Ascending aorta (tissue), 2 donors: ENCODE data around the gene C1QTNF3. TPM values are rescaled to one million over a fixed set of nuclear protein-coding genes. Genes with fewer than 3 reads are reported as not detected.

Experiments used
- DNase-seq, 2 donors: peaks; one replicate each; pipeline ENCODE4 v3.0.0-alpha.2; 2019; ENCODE audit warnings: low spot score in 2 of 2
- H3K27ac ChIP-seq, 2 donors: fragments of 200-600 bp; sonication (generic); one replicate each; pipeline ENCODE4 v1.5.1; 2016 to 2017; ENCODE audit warnings: mild to moderate bottlenecking in 1 of 2
- H3K27me3 ChIP-seq: fragments of 200-600 bp; sonication (generic); one replicate; pipeline ENCODE4 v1.5.1; 2017
- H3K36me3 ChIP-seq, 2 donors: fragments of 200-600 bp; sonication (generic); one replicate each; pipeline ENCODE4 v1.5.1; 2016
- H3K4me1 ChIP-seq, 2 donors: fragments of 200-600 bp; sonication (generic); one replicate each; pipeline ENCODE4 v1.5.1; 2016 to 2017; ENCODE audit warnings: mild to moderate bottlenecking in 1 of 2
- H3K4me3 ChIP-seq, 2 donors: fragments of 200-600 bp; sonication (generic); one replicate each; pipeline ENCODE4 v1.5.1; 2016 to 2017; ENCODE audit warnings: mild to moderate bottlenecking in 1 of 2
- H3K9me3 ChIP-seq, 2 donors: fragments of 200-600 bp; sonication (generic); one replicate each; pipeline ENCODE4 v1.5.1; 2016
- intact Hi-C: fragments of 100-400 bp; cut with DNase I; formaldehyde crosslinking; loops from one replicate; pipeline ENCODE4 v1.15.1; 2023
- total RNA-seq: library from RNA; depleted of rRNA; stranded (reverse); fragments of >200 nt; gene quantifications from one replicate; pipeline ENCODE4 v1.1.0, GENCODE V29; 2016
- TF ChIP-seq, protein P1 (sequence below), 3 experiments: fragments of 200-600 bp in 2 of 3; fragments of 450-650 bp in 1 of 3; sonication (generic) in 2 of 3; IDR thresholded peaks; one replicate each; pipeline ENCODE4 v1.5.1; 2016 to 2019; ENCODE audit warnings: antibody characterized with exemption in 3 of 3, mild to moderate bottlenecking in 1 of 3, moderate library complexity in 1 of 3

C1QTNF3 gene
- total RNA-seq, 1 donor from 2014 or later: 1.3 TPM

DNA sequence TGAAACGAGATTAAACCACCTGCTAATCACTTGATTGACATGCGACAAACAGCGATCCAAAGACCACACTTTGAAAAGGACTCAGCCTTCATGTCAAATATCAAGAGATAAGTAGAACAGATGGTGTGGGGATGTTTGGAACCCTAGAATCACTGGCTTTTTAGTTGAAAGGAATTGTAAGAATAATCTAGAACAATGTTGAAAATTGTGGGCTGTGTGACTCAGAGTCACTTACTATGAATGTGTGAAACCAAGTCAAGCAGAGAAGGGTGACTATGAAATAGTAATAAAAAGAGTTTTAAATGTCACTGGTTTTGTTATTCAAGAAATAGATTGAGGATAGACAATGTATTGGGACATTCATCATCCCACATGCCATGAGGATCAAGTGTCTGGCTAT, 14.1 kb upstream of the C1QTNF3 start:
- Histone ChIP-seq H3K4me1 (peaks cover 0 to 4% of the 10 kb centered on the region in 2 donors), H3K36me3 (no peaks in the 10 kb centered on the region), H3K4me3 (no peak overlapping the region), H3K27me3 (no peaks in the 10 kb centered on the region), H3K9me3 (no peaks in the 10 kb centered on the region), H3K27ac (no peak overlapping the region)
- DNase-seq: no peak
- intact Hi-C loops: no loop called here
- TF ChIP-seq, protein P1, sequence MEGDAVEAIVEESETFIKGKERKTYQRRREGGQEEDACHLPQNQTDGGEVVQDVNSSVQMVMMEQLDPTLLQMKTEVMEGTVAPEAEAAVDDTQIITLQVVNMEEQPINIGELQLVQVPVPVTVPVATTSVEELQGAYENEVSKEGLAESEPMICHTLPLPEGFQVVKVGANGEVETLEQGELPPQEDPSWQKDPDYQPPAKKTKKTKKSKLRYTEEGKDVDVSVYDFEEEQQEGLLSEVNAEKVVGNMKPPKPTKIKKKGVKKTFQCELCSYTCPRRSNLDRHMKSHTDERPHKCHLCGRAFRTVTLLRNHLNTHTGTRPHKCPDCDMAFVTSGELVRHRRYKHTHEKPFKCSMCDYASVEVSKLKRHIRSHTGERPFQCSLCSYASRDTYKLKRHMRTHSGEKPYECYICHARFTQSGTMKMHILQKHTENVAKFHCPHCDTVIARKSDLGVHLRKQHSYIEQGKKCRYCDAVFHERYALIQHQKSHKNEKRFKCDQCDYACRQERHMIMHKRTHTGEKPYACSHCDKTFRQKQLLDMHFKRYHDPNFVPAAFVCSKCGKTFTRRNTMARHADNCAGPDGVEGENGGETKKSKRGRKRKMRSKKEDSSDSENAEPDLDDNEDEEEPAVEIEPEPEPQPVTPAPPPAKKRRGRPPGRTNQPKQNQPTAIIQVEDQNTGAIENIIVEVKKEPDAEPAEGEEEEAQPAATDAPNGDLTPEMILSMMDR (IDR thresholded peaks at IDR 0.05): no peak

DNA sequence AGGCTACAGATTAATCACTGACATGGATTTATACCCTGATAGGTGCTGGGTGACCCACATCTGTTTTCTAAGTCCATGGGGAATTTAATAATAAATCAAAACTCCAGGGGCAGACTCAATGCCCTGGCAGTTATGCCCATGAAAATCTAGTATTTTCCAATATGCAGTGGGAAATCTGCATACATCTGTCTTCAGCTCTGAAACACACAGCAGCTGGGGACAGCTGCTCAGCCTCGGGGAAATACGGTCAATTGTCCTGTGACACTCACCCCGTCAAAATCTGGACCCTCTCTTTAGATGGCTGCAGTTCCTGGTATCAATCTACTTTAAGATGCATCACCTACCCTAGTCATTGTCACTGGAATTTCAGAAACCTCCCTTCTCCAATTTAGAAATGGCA, 12.7 kb upstream of the C1QTNF3 start:
- no peaks in the 10 kb centered on the region for H3K36me3 ChIP-seq
- TF ChIP-seq, protein P1 (IDR thresholded peaks at IDR 0.05): no peak
- intact Hi-C loops: no loop called here
- H3K9me3 ChIP-seq: no peaks in the 10 kb centered on the region
- peaks cover 0 to 4% of the 10 kb centered on the region in 2 donors for H3K4me1 ChIP-seq
- no peak for DNase-seq
- no peaks in the 10 kb centered on the region for H3K27me3 ChIP-seq
- no peak overlapping the region for H3K27ac ChIP-seq
- H3K4me3 ChIP-seq: no peak overlapping the region

DNA sequence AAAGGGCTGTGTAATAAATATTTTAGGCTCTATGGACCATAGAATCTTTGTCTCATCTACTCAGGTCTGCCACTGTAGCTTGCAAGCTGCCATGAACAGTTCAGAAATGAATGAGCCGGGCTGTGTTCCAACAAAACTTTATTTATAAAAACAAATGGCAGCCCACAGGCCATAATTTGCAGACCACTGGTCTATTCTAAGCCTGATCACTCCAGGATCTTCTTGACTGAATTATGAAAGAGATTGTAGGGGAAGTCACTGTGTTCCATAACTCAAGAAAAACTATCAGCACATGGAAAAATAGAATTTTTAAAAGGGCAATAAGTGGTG, 11.4 kb upstream of the C1QTNF3 start:
- Histone ChIP-seq H3K27me3 (no peaks in the 10 kb centered on the region), H3K36me3 (no peaks in the 10 kb centered on the region), H3K4me3 (no peak overlapping the region), H3K27ac (peak overlapping the region; percentile 2 to 49), H3K9me3 (no peaks in the 10 kb centered on the region), H3K4me1 (peaks cover 0 to 4% of the 10 kb centered on the region in 2 donors)
- TF ChIP-seq, protein P1 (IDR thresholded peaks at IDR 0.05): no peak
- intact Hi-C loops: no loop called here
- no peak for DNase-seq

DNA sequence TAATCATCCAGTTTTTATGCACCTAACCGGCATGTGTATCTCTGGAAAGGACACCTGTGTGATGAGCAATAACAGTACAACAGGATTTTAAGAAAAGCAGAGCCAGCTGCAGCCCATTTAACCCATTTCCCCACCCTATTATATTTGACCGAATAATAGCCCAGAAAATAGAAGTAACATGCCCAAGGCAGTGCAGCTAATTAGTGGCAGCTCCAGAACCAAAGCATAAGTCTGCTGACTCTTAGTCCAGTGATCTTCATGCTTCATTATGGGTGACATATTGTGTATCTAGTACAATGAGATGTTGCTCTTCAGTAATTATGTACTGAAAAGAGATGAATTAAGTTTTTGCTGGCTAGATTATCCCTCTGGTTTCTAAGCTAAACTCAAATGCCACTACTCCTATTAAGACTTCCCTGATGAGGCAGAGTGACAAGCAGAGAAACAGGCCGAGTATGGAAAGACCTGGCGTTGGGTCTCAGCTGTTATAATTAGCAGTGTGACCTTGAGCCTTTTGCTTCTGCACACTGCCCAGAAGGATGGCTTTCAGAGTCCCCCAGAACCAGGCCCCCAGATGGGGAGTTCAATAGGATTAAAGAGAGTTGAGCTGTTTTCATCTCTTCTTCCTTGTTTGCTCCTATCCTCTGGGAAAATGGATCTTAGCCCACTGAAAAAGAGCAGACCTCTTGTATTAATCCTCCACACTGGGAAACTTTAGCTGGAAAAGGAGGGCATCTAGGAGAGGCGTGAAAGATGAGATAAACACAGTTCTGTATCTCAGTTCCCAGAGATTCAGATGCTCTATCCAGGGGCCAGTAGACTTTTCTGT, 10.8 kb upstream of the C1QTNF3 start:
- Histone ChIP-seq H3K9me3 (no peaks in the 10 kb centered on the region), H3K4me1 (peaks cover 0 to 4% of the 10 kb centered on the region in 2 donors), H3K4me3 (no peak overlapping the region), H3K27ac (peak overlapping the region; percentile 38 to 49), H3K36me3 (no peaks in the 10 kb centered on the region), H3K27me3 (no peaks in the 10 kb centered on the region)
- TF ChIP-seq, protein P1 (IDR thresholded peaks at IDR 0.05): no peak
- intact Hi-C loops: no loop called here
- DNase-seq: no peak

DNA sequence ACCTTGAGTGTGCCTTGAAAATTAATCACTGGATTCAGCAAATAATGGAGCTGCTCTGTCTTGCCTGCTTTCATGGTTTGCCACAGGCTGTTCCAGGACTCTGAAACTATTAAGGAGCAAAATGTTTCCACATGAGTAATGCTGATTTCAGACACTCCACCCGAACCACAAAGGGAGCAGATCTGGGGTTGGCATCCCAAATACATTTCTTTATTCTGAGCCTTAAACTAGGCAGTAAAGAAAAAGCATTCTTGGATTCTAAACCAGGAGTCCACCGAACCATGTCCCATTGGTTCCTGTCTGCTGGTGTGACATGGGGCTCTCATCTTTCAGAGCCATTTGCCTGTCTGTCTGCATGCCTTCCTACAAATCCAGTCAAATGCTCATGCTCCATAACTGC, 10.1 kb upstream of the C1QTNF3 start:
- peak overlapping the region; percentile 38 to 49 for H3K27ac ChIP-seq
- no peak overlapping the region for H3K4me3 ChIP-seq
- intact Hi-C loops: no loop called here
- TF ChIP-seq, protein P1 (IDR thresholded peaks at IDR 0.05): no peak
- no peaks in the 10 kb centered on the region for H3K36me3 ChIP-seq
- no peaks in the 10 kb centered on the region for H3K9me3 ChIP-seq
- peaks cover 0 to 4% of the 10 kb centered on the region in 2 donors for H3K4me1 ChIP-seq
- H3K27me3 ChIP-seq: no peaks in the 10 kb centered on the region
- no peak for DNase-seq
